HepG2 (cell line): ENCODE data around the gene SIRT7. TPM values are rescaled to one million over a fixed set of nuclear protein-coding genes. Genes with fewer than 3 reads are reported as not detected.

Source experiments
- AGO2 ChIP-seq: fragments of 200-400 bp; formaldehyde crosslinking; optimal IDR thresholded peaks from 2 replicates; pipeline ENCODE3; 2017; ENCODE audit warnings: mild to moderate bottlenecking, low read depth, low read length, moderate library complexity
- HES4 ChIP-seq: sonication (generic); formaldehyde crosslinking; IDR thresholded peaks from 2 replicates; pipeline ENCODE4 v1.9.0; 2021; ENCODE audit warnings: mild to moderate bottlenecking, missing genetic modification reagents, borderline replicate concordance
- ISL2 ChIP-seq: sonication (generic); formaldehyde crosslinking; IDR thresholded peaks from 2 replicates; pipeline ENCODE4 v1.5.0; 2020; ENCODE audit warnings: missing genetic modification reagents
- JDP2 ChIP-seq: sonication (generic); formaldehyde crosslinking; IDR thresholded peaks from 2 replicates; pipeline ENCODE4 v1.8.1; 2022; ENCODE audit warnings: missing genetic modification reagents, borderline replicate concordance
- MAFG ChIP-seq: sonication (generic); formaldehyde crosslinking; IDR thresholded peaks from 2 replicates; pipeline ENCODE4 v1.5.1; 2020; ENCODE audit warnings: mild to moderate bottlenecking, missing genetic modification reagents
- MEF2D ChIP-seq: sonication (generic); formaldehyde crosslinking; IDR thresholded peaks from 2 replicates; pipeline ENCODE4 v1.5.1; 2020; ENCODE audit warnings: mild to moderate bottlenecking, missing genetic modification reagents
- NONO ChIP-seq, 2 experiments: fragments of 450-650 bp in 1 of 2; sonication (generic) in 1 of 2; formaldehyde crosslinking in 1 of 2; IDR thresholded peaks in 1 of 2; conservative IDR thresholded peaks in 1 of 2; 2 replicates each; pipeline versions ENCODE4 v1.6.1 to v1.8.0; 2017 to 2022; ENCODE audit warnings: mild to moderate bottlenecking in 1 of 2, missing genetic modification reagents in 1 of 2, moderate library complexity in 1 of 2
- PAWR ChIP-seq: sonication (generic); formaldehyde crosslinking; IDR thresholded peaks from 2 replicates; pipeline ENCODE4 v1.4.0; 2020; ENCODE audit warnings: missing genetic modification reagents, mild to moderate bottlenecking, borderline replicate concordance
- RBM39 ChIP-seq: fragments of 200-400 bp; formaldehyde crosslinking; IDR thresholded peaks from one replicate; pipeline ENCODE4 v1.6.1; 2018; ENCODE audit warnings: antibody characterized with exemption, mild to moderate bottlenecking, low read depth, low read length; ENCODE audit not compliant: poor library complexity, severe bottlenecking
- RCOR2 ChIP-seq: IDR thresholded peaks from 2 replicates; pipeline ENCODE4 v1.6.1; 2016; ENCODE audit warnings: missing biosample characterization, missing genetic modification reagents
- SALL2 ChIP-seq: sonication (generic); formaldehyde crosslinking; IDR thresholded peaks from 2 replicates; pipeline ENCODE4 v1.8.1; 2023; ENCODE audit warnings: mild to moderate bottlenecking, missing genetic modification reagents, inconsistent platforms
- THAP7 ChIP-seq: sonication (generic); formaldehyde crosslinking; IDR thresholded peaks from 2 replicates; pipeline ENCODE4 v1.8.1; 2023; ENCODE audit warnings: mild to moderate bottlenecking, missing genetic modification reagents
- TMF1 ChIP-seq: sonication (generic); formaldehyde crosslinking; IDR thresholded peaks from 2 replicates; pipeline ENCODE4 v1.8.1; 2022; ENCODE audit warnings: low read depth, missing genetic modification reagents
- TRAFD1 ChIP-seq: sonication (generic); formaldehyde crosslinking; IDR thresholded peaks from 2 replicates; pipeline ENCODE4 v1.5.1; 2020; ENCODE audit warnings: missing genetic modification reagents, mild to moderate bottlenecking, borderline replicate concordance
- ZBTB10 ChIP-seq: sonication (generic); formaldehyde crosslinking; IDR thresholded peaks from 2 replicates; pipeline ENCODE4 v1.4.0; 2020; ENCODE audit warnings: missing genetic modification reagents, borderline replicate concordance
- ZNF235 ChIP-seq: sonication (generic); formaldehyde crosslinking; IDR thresholded peaks from 2 replicates; pipeline ENCODE4 v1.8.1; 2023; ENCODE audit warnings: mild to moderate bottlenecking, missing genetic modification reagents, borderline replicate concordance
- ZNF557 ChIP-seq: sonication (generic); formaldehyde crosslinking; IDR thresholded peaks from 2 replicates; pipeline ENCODE4 v1.4.0; 2020; ENCODE audit warnings: missing genetic modification reagents
- ZNF597 ChIP-seq: sonication (generic); formaldehyde crosslinking; IDR thresholded peaks from 2 replicates; pipeline ENCODE4 v1.5.0; 2020; ENCODE audit warnings: missing genetic modification reagents
- ZNF639 ChIP-seq: conservative IDR thresholded peaks from 2 replicates; pipeline ENCODE4 v1.6.1; 2018; ENCODE audit warnings: missing genetic modification reagents
- polyA plus RNA-seq, 8 experiments: library from polyadenylated mRNA; depleted of rRNA in 3 of 8; stranded (reverse) in 7 of 8; unstranded in 1 of 8; fragments of >200 nt; fragmentation: Illumina TruSeq in 4 of 8; extraction: Trizol in 4 of 8; gene quantifications; 2 replicates each; pipeline versions ENCODE4 v1.2.1 to v1.2.3, GENCODE V29; 2011 to 2016; ENCODE audit warnings: low read depth in 4 of 8, missing spikeins in 1 of 8, mixed read lengths in 1 of 8; ENCODE audit not compliant: insufficient read depth in 1 of 8
- total RNA-seq, 5 experiments: library from RNA; depleted of rRNA; stranded (reverse); fragments of >200 nt; fragmentation: Illumina TruSeq; extraction: Trizol; gene quantifications; 2 replicates each; pipeline ENCODE4 v1.2.3, GENCODE V29; 2016; ENCODE audit warnings: low read depth in 1 of 5

SIRT7 gene
- total and polyA plus RNA-seq, 2 of the 13 experiments (the other 11 are each of a cell fraction or from before 2014, with no cell fraction given): 8.3 to 24.8 TPM

GRCh38 chr17:81966343-81967243 lies 48.6 kb upstream of the SIRT7 start (continued):
- TF ChIP-seq ZNF639 (CRISPR knock-in tag) (peak; percentile 87; the same call in 1 of the 2 replicates), PAWR (no peak), AGO2 (peak; percentile 95), TRAFD1 (CRISPR knock-in tag) (no peak), RCOR2 (peak; percentile 78), RBM39 (peak; percentile 81), ZNF597 (CRISPR knock-in tag) (0 out of 2 replicates have a peak, but pooled peaks have one; percentile 43), ZNF557 (CRISPR knock-in tag) (no peak), MAFG (no peak), TMF1 (CRISPR knock-in tag) (0 out of 2 replicates have a peak, but pooled peaks have one; percentile 77), ZBTB10 (peak; percentile 83), HES4 (0 out of 2 replicates have a peak, but pooled peaks have one; percentile 34), ZNF235 (CRISPR knock-in tag) (0 out of 2 replicates have a peak, but pooled peaks have one; percentile 63), JDP2 (no peak; the same call in 1 of the 2 replicates), THAP7 (peak; percentile 89), SALL2 (CRISPR knock-in tag) (peak; percentile 43; the same call in 1 of the 2 replicates), NONO (IDR thresholded peaks at IDR 0.05) (no peak), NONO (CRISPR knock-in tag; conservative IDR thresholded peaks at IDR 0.05) (peak; percentile 73; the same call in 1 of the 2 replicates), MEF2D (peak; percentile 59), ISL2 (CRISPR knock-in tag) (peak; percentile 73; the same call in 1 of the 2 replicates)
